H1 (cell line): ENCODE data around the gene ANKRD65. TPM values are rescaled to one million over a fixed set of nuclear protein-coding genes. Genes with fewer than 3 reads are reported as not detected.

ENCODE experiments used
- CTCF ChIA-PET: fragments of 300-600 bp; sonication (Branson Sonifier 250); formaldehyde crosslinking; loops from one replicate; lab custom pipeline; 2021; ENCODE audit not compliant: partially characterized antibody; lab: Charles Lee
- POLR2A ChIA-PET: fragments of 300-600 bp; sonication (Branson Sonifier 250); formaldehyde crosslinking; loops from one replicate; lab custom pipeline; 2021; ENCODE audit warnings: inconsistent platforms; ENCODE audit not compliant: partially characterized antibody; lab: Charles Lee
- DNase-seq, 2 experiments: peaks; one replicate each; pipeline versions ENCODE4 v3.0.0 to v3.0.0-alpha.2; 2010 to 2022; ENCODE audit warnings: low spot score in 2 of 2, low read depth in 1 of 2, mixed read lengths in 1 of 2
- FAIRE-seq: peaks from 2 replicates; lab custom pipeline; 2011; peaks lifted over from hg19 to GRCh38; lab: Jason Lieb, UNC
- H2AFZ ChIP-seq: 2 replicates; pipeline ENCODE4 v1.8.1; 2012; ENCODE audit warnings: low read length, inconsistent platforms
- H2AK5ac ChIP-seq: 2 replicates; pipeline ENCODE4 v1.6.1; 2013; ENCODE audit warnings: low read depth, low read length
- H2BK120ac ChIP-seq: replicated peaks from 2 replicates; pipeline ENCODE3; 2013; ENCODE audit warnings: low read depth, low read length, inconsistent platforms
- H2BK12ac ChIP-seq: 2 replicates; pipeline ENCODE4 v1.6.1; 2013; ENCODE audit warnings: low read depth, low read length
- H2BK15ac ChIP-seq: 2 replicates; pipeline ENCODE4 v1.6.1; 2013; ENCODE audit warnings: low read length
- H2BK20ac ChIP-seq: 2 replicates; pipeline ENCODE4 v1.6.1; 2013; ENCODE audit warnings: low read length
- H2BK5ac ChIP-seq: 2 replicates; pipeline ENCODE4 v1.6.1; 2013; ENCODE audit warnings: low read depth, low read length
- H3K14ac ChIP-seq: 2 replicates; pipeline ENCODE4 v1.6.1; 2013; ENCODE audit warnings: inconsistent platforms; ENCODE audit not compliant: insufficient read length
- H3K18ac ChIP-seq: 2 replicates; pipeline ENCODE4 v1.6.1; 2013; ENCODE audit warnings: low read length; ENCODE audit errors: extremely low read depth
- H3K23ac ChIP-seq: 2 replicates; pipeline ENCODE4 v1.6.1; 2013; ENCODE audit warnings: inconsistent platforms; ENCODE audit not compliant: insufficient read length
- H3K23me2 ChIP-seq: 2 replicates; pipeline ENCODE4 v1.6.1; 2013; ENCODE audit warnings: low read depth, low read length
- H3K27ac ChIP-seq: 2 replicates; pipeline ENCODE4 v1.6.1; 2011; ENCODE audit warnings: low read depth, low read length, inconsistent platforms
- H3K27me3 ChIP-seq, 4 experiments: replicated peaks in 1 of 4; 1 replicate in 1 of 4; 2 replicates in 3 of 4; pipeline versions ENCODE4 v1.6.1 to v1.8.1; 2011 to 2013; ENCODE audit warnings: low read length in 3 of 4, mild to moderate bottlenecking in 3 of 4, inconsistent platforms in 2 of 4, mixed read lengths in 2 of 4, moderate library complexity in 1 of 4; ENCODE audit not compliant: control insufficient read depth in 3 of 4, insufficient read depth in 3 of 4; ENCODE audit errors: extremely low read depth in 1 of 4
- H3K36me3 ChIP-seq, 4 experiments: 2 replicates each; pipeline versions ENCODE4 v1.6.1 to v1.8.1; 2011 to 2013; ENCODE audit warnings: mild to moderate bottlenecking in 4 of 4, low read length in 3 of 4, moderate library complexity in 2 of 4, control low read depth in 1 of 4, inconsistent platforms in 1 of 4; ENCODE audit not compliant: insufficient read depth in 4 of 4, control insufficient read depth in 2 of 4
- H3K4ac ChIP-seq: replicated peaks from 2 replicates; pipeline ENCODE3; 2013; ENCODE audit warnings: low read length, low read depth, mixed read lengths, inconsistent platforms; ENCODE audit not compliant: insufficient read length
- H3K4me1 ChIP-seq, 4 experiments: replicated peaks in 1 of 4; 1 replicate in 1 of 4; 2 replicates in 3 of 4; pipeline versions ENCODE4 v1.6.1 to v1.8.1; 2011 to 2013; ENCODE audit warnings: low read length in 3 of 4, inconsistent platforms in 2 of 4, mixed read lengths in 1 of 4; ENCODE audit not compliant: insufficient read depth in 4 of 4, control insufficient read depth in 3 of 4
- H3K4me2 ChIP-seq, 2 experiments: 2 replicates each; pipeline versions ENCODE4 v1.6.1 to v1.8.1; 2011 to 2013; ENCODE audit warnings: low read depth in 2 of 2, low read length in 2 of 2, control low read depth in 1 of 2, inconsistent platforms in 1 of 2, mild to moderate bottlenecking in 1 of 2; ENCODE audit not compliant: insufficient read depth in 1 of 2
- H3K4me3 ChIP-seq, 4 experiments: fragments of 200-600, 300-600 bp in 1 of 4; sonication (generic), shearing (Covaris generic), sonication (Bioruptor Twin) in 1 of 4; 2 replicates each; pipeline versions ENCODE4 v1.5.1 to v1.8.1; 2011 to 2016; ENCODE audit warnings: low read length in 4 of 4, low read depth in 3 of 4, control low read depth in 2 of 4, inconsistent platforms in 2 of 4, mild to moderate bottlenecking in 2 of 4, mixed read lengths in 1 of 4, moderate library complexity in 1 of 4; ENCODE audit not compliant: insufficient read depth in 2 of 4; ENCODE audit errors: extremely low read depth in 1 of 4
- H3K56ac ChIP-seq: replicated peaks from 2 replicates; pipeline ENCODE3; 2013; ENCODE audit warnings: low read depth, mild to moderate bottlenecking, mixed read lengths, low read length, inconsistent platforms; ENCODE audit not compliant: insufficient read length
- H3K79me1 ChIP-seq: 2 replicates; pipeline ENCODE4 v1.6.1; 2013; ENCODE audit warnings: low read depth, low read length, control low read depth
- H3K79me2 ChIP-seq, 2 experiments: 2 replicates each; pipeline versions ENCODE4 v1.6.1 to v1.8.1; 2012 to 2013; ENCODE audit warnings: low read length in 2 of 2, mild to moderate bottlenecking in 2 of 2, inconsistent platforms in 1 of 2; ENCODE audit not compliant: insufficient read depth in 2 of 2, control insufficient read depth in 1 of 2
- H3K9ac ChIP-seq, 4 experiments: replicated peaks in 1 of 4; 1 replicate in 1 of 4; 2 replicates in 3 of 4; pipeline versions ENCODE4 v1.6.1 to v1.8.1; 2011 to 2013; ENCODE audit warnings: low read depth in 3 of 4, low read length in 3 of 4, control low read depth in 2 of 4, mild to moderate bottlenecking in 2 of 4, moderate library complexity in 2 of 4, inconsistent platforms in 1 of 4; ENCODE audit errors: extremely low read depth in 1 of 4
- H3K9me3 ChIP-seq, 2 experiments: 2 replicates each; pipeline versions ENCODE4 v1.6.1 to v1.8.1; 2012 to 2013; ENCODE audit warnings: mild to moderate bottlenecking in 2 of 2, moderate library complexity in 2 of 2, control low read depth in 1 of 2, inconsistent platforms in 1 of 2, low read depth in 1 of 2, low read length in 1 of 2, mixed read lengths in 1 of 2; ENCODE audit not compliant: insufficient read depth in 2 of 2
- H4K20me1 ChIP-seq, 2 experiments: replicated peaks in 1 of 2; 2 replicates each; pipeline versions ENCODE3 to v1.8.1; 2011 to 2013; ENCODE audit warnings: inconsistent platforms in 2 of 2, low read length in 2 of 2, mild to moderate bottlenecking in 1 of 2; ENCODE audit not compliant: insufficient read depth in 2 of 2, control insufficient read depth in 1 of 2
- H4K5ac ChIP-seq: 2 replicates; pipeline ENCODE4 v1.6.1; 2013; ENCODE audit warnings: low read length, low read depth, mixed read lengths, inconsistent platforms; ENCODE audit not compliant: insufficient read length
- H4K8ac ChIP-seq: 2 replicates; pipeline ENCODE4 v1.8.0; 2013; ENCODE audit warnings: mild to moderate bottlenecking, moderate library complexity, low read length, inconsistent platforms; ENCODE audit not compliant: insufficient read depth; ENCODE audit errors: extremely low read depth
- H4K91ac ChIP-seq: replicated peaks from 2 replicates; pipeline ENCODE3; 2013; ENCODE audit warnings: low read length, mixed read lengths, inconsistent platforms; ENCODE audit not compliant: insufficient read length
- CHD1 ChIP-seq: IDR thresholded peaks from 2 replicates; pipeline ENCODE4 v1.6.1; 2012; ENCODE audit warnings: low read depth, low read length, improper control_type of control experiment
- POLR2A ChIP-seq, 2 experiments: IDR thresholded peaks; 1 replicate in 1 of 2; 2 replicates in 1 of 2; pipeline ENCODE4 v1.6.1; 2011; ENCODE audit warnings: low read depth in 2 of 2, low read length in 2 of 2, mild to moderate bottlenecking in 2 of 2; ENCODE audit errors: control extremely low read depth in 1 of 2
- POLR2AphosphoS5 ChIP-seq: IDR thresholded peaks from 2 replicates; pipeline ENCODE4 v1.6.1; 2011; ENCODE audit warnings: low read depth, low read length
- WGBS, 2 experiments: shearing (Covaris generic) in 1 of 2; methylation state at CpG; one replicate each; pipeline versions ENCODE4 v1.1.6 to v1.1.7; 2013 to 2015; ENCODE audit warnings: low lambda C conversion rate in 2 of 2, mixed read lengths in 2 of 2, inconsistent platforms in 1 of 2, low coverage in 1 of 2, missing lambda C conversion rate in 1 of 2; ENCODE audit not compliant: insufficient replicate concordance in 2 of 2, insufficient coverage in 1 of 2, insufficient read length in 1 of 2; ENCODE audit errors: extremely low coverage in 1 of 2, missing lambda C conversion rate in 1 of 2; 5-methylcytosine and 5-hydroxymethylcytosine counted together
- polyA plus RNA-seq, 7 experiments: library from polyadenylated mRNA; depleted of rRNA in 3 of 7; stranded (reverse) in 5 of 7; unstranded in 2 of 7; fragments of >200 nt in 5 of 7; fragments of 200-250 nt in 2 of 7; gene quantifications; 1 replicate in 5 of 7; 2 replicates in 1 of 7; 4 replicates in 1 of 7; pipeline versions ENCODE4 v1.2.1 to v1.2.3, GENCODE V29; 2011 to 2013; ENCODE audit warnings: missing spikeins in 2 of 7, mixed read lengths in 2 of 7
- total RNA-seq: library from RNA; stranded (reverse); fragmentation: NEBNext Ultra II Directional; extraction: Animal tissue kit (Norgen Biotek cat#: 25700); gene quantifications from 2 replicates; pipeline ENCODE4 v1.2.1, GENCODE V29; 2021

ANKRD65 gene
- total and polyA plus RNA-seq, 2 of the 8 experiments (the other 6 are each of a cell fraction or from before 2014, with no cell fraction given) = 1.8 to 2.0 TPM

- POLR2A ChIA-PET = interaction anchor here (1.1 to 22.9 kb wide), 5 partner anchors 9 to 78 kb away, joined by 3 to 515 read pairs (median 18); partner anchors contain the start of genes ANKRD65, CCNL2 and MRPL20
- peak overlapping the region; percentile 97; the same call in 1 of the 2 replicates for H2BK12ac ChIP-seq
- H3K23ac ChIP-seq = no peak overlapping the region
- H2BK120ac ChIP-seq = peak overlapping the region; percentile 73
- H2BK20ac ChIP-seq = peak overlapping the region; percentile 72; the same call in 1 of the 2 replicates
- no peak overlapping the region for H3K27ac ChIP-seq
- no peak overlapping the region for H3K4me3 ChIP-seq
- H4K8ac ChIP-seq = peak overlapping the region; percentile 57; the same call in 1 of the 2 replicates
- H3K23me2 ChIP-seq = peaks cover 20% of the 10 kb centered on the region; the same call in 1 of the 2 replicates
- no peak overlapping the region for H3K4me2 ChIP-seq
- peaks cover 0 to 6% of the 10 kb centered on the region in 2 experiments; a peak in 1 of 4 replicates for H3K79me2 ChIP-seq
- peaks cover 2 to 5% of the 10 kb centered on the region in 2 experiments for H4K20me1 ChIP-seq
- no peak overlapping the region for H3K9ac ChIP-seq
- peak in 1 of 2 experiments; percentile 46; a peak in 1 of 3 replicates for TF ChIP-seq POLR2A (IDR thresholded peaks at IDR 0.05; ENCODE audit: control extremely low read depth in 1 of 2, low read depth in 2 of 2, low read length in 2 of 2)
- no peak for TF ChIP-seq POLR2AphosphoS5
- no peak for TF ChIP-seq CHD1
- TF ChIP-seq, all 59 proteins: peak for 1
- Histone ChIP-seq H2AFZ (no peak overlapping the region), H3K36me3 (no peaks in the 10 kb centered on the region; a peak in 1 of 8 replicates), H3K18ac (no peak overlapping the region), H3K27me3 (peaks cover 0 to 3% (median 0%) of the 10 kb centered on the region in 4 experiments; a peak in 2 of 7 replicates), H3K4me1 (peaks cover 0 to 57% (median 42%) of the 10 kb centered on the region in 4 experiments; a peak in 6 of 7 replicates), H4K91ac (peak overlapping the region; percentile 79), H3K79me1 (no peaks in the 10 kb centered on the region), H3K9me3 (peaks cover 0 to 3% of the 10 kb centered on the region in 2 experiments; a peak in 1 of 4 replicates), H3K14ac (no peak overlapping the region), H3K4ac (peak overlapping the region; percentile 82), H2BK5ac (peak overlapping the region; percentile 95; the same call in 1 of the 2 replicates), H2AK5ac (peak overlapping the region; percentile 93; the same call in 1 of the 2 replicates), H4K5ac (peak overlapping the region; percentile 29), H2BK15ac (peak overlapping the region; percentile 88; the same call in 1 of the 2 replicates), H3K56ac (no peak overlapping the region)
- DNase-seq (peak in 1 of 2 experiments; percentile 70), FAIRE-seq (no peak)
- 77% methylated on average over 5 of the region's 5 CpGs; no CpG with 5 or more reads in 1 of the 2 experiments for WGBS, 2 experiments
- CTCF ChIA-PET = interaction anchor here (1.4 to 4.4 kb wide), 3 partner anchors 8 to 30 kb away, joined by 4 to 36 read pairs (median 6); no protein-coding TSS in a partner anchor
Measured at GRCh38 chr1:1431845-1432273, 10.8 kb upstream of the ANKRD65 start.
